HG02798 (cell line): ENCODE measurements around the gene MAGI3.
"Not testable (repeated sequence)": the region's sequence is repeated elsewhere in the genome, so short reads cannot be mapped to it uniquely, and the experiment has no call there.

Experiments
- ATAC-seq: cut with Tn5 transposase; IDR thresholded peaks from one replicate; pipeline ENCODE4 v1.9.1; 2021; ENCODE audit warnings: mild to moderate bottlenecking; ENCODE audit not compliant: unreplicated experiment, poor library complexity

MAGI3 gene

DNA sequence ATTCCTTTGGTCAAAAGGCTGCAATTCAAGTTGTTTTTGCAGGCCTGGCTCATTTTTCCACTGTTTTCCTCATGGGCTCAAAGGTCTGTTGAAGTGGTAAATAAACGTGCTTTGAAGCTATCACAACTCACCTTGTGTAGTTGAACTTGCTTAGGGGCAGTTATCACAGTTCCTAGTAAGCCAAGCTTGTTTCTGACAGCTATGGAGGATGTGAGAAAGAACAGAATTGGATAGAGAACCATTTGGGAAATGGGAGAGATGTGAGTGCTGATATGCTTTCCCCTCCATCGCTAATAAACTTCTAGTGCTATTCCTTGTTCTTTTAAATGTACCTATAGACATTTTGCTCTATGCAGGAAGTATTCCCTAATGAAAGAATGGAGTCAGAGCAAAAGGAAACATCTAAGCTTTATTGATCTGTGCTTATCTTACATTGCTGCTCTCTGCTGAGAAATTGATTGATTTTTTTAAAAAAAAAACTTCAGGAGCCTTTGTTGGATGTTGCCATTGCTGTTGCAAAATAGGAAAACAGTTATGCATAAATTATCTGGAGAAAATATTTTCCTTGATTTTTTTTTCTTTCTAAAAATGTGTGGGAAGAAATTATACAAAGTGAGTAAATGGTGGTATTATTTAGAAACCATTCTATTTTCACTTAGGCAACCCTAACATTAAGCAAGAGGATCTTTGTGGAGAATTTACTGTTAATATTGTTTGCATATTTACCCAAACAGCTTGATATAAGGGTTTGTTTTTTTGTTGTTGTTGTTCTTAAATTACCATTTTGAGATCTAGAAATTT is 118.2 kb downstream of the MAGI3 start:
- no peak for ATAC-seq

DNA sequence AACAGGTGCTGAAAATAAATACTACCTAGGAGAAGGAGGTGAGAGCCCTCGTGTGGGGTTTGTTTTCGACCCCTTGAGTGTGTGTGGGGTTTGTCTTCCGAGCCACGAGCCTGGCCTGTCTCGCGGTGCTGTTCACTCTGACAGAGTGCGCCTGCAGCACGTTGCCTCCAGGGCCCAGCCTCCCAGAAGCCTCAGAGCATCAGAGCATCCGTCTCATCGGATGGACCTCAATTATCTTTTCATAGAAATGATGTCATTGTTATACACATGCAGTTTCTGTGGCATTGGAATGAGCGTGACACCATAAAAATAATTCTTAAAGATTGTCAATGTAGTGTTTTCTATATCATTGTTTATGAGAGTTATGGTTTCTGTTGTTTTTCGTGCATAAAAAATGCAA is 119.5 kb downstream of the MAGI3 start:
- not testable (repeated sequence) for ATAC-seq

DNA sequence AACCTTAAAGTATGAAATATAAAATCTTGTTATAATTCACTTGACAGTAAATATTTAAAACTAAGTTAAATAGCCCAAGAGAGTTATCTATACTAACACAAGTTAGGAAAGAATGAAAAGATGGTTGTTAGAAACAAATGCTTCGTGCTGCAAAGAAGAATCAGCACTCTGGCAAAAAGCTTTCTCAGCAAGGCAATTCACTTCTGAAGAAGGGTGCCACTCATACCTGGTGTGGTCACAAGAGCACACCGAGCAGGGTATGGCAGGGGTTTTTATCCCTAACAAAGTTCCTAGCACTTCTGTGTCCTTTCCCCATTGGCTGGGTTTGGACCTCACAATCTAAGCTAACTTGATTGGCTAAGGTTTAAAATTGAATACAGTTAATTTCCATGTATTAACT is 121.0 kb downstream of the MAGI3 start:
- no peak for ATAC-seq

DNA sequence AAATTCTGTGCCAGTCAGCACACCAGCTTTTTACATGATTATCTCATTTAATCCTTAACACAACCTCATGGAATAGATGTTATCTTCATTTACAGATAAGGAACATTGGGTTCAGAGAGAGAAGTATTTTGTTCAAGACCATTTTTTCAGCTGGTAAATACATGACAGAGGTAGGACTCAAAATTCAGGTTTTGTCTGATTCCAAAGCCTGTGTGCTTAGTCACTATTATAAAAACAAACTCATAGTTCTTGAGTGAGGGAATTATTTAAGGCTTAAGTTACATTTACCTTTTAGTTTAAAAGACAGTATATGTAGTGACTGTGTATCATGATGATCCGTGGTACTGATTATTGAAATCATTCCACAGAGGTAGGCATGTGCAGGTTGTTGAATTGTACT is 125.2 kb downstream of the MAGI3 start:
- ATAC-seq, result no peak

DNA sequence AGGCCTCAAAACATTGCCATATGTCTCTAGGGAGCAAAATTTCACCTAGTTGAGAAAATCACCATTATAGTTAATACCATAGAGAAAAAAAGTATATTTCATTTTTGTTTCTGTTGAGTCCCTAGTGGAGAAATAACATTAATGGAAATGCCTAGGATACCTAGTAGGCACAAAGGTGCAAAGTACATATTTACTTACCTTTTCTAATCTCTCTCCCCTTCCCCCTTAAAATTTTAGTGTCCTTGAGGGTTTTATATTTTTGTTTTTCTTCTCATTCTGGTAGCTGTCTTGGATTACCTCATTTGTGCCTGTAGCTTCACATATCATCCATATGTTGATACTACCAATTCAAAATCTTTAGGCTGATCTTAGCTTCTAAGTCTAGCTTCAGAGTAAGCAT is 127.0 kb downstream of the MAGI3 start:
- ATAC-seq, result no peak

DNA sequence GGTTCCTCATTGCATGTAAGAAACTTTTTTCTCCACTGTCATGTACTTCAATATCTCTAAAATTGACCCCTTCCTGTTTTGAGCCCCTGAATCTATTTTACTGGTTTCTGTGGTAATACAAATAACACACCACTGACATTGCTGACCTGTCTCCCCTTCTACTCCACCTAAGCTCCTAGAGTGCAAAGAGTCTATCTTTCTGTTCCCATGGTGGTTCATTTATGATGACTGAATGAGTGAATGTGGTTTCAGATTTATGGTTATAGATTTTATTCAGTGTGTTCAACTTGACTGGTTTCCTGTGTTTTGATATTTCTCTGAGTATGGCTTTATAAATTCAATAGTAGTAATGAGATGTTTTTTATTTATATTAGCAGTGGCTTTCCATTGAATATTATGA is 127.7 kb downstream of the MAGI3 start:
- no peak for ATAC-seq

DNA sequence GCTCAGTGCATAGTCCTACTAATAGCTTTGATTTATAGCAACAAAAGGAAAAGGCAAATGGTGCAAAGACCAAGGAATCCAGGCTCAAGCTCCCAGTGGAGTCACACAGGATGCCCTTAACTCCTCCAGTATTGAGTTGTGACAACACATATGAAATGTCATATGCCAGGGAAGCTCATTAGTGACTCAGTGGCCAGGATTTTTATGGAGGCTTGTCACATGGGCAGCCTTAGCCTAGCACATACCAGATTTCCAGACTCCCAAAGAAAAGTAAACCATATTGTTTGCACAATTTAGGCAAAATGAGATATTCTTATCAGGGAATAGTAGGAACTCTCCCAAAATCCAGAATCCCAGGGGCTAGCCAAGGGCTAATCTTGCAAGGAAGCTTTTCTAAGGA is 129.2 kb downstream of the MAGI3 start:
- no peak for ATAC-seq

DNA sequence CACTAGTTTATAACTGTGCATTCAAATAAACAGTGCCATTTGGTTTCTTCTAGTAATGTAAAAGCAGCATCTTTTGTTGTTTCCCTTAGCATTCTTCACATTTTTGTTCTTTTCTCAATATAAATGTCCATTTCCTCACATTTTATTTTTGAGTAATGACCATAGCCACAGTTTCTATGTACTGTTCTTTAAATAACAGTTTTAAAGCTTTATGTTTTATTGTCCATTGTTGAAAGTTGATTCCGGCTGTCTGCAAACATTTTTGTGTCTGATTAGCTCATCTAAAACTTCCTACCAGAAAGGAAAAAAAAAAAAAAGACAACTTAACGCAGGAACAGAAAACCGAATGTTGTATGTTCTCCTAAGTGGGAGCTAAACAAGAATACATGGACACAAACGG is 139.7 kb downstream of the MAGI3 start:
- no peak for ATAC-seq

DNA sequence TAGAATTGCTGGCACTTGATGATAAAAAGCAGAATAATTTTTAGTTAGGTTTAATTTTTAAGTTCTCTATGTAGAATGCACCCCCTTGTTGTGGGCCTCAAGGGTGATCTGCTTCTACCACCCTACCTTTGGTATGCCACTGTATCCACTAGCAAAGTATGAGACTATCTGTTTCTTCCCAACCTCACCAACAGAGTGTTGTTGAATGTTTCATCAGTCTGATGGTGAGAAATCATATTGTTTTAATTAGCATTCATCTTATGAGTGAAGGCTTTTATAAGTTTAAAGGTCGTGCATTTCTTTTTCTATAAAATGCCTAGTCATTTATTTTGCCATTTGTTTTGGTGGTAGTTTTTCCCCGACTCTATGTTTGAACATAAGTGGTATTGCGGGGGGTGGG is 141.0 kb downstream of the MAGI3 start:
- no peak for ATAC-seq

DNA sequence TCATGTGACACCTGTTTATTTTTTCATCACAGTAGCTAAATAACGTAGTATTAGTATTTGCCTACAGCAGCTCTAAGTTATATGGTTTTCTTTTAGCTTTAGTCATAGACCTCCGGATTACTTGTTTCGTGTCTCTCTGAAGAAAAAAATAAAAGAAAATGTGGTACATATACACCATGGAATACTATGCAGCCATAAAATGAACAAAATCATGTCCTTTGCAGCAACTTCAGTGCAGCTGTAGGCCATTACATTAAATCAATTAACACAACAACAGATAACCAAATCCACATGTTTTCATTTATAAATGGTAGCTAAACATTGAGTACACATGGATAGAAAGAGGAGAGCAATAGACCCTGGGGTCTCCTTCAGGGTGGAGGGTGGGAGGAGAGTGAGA is 142.7 kb downstream of the MAGI3 start:
- ATAC-seq, result no peak

DNA sequence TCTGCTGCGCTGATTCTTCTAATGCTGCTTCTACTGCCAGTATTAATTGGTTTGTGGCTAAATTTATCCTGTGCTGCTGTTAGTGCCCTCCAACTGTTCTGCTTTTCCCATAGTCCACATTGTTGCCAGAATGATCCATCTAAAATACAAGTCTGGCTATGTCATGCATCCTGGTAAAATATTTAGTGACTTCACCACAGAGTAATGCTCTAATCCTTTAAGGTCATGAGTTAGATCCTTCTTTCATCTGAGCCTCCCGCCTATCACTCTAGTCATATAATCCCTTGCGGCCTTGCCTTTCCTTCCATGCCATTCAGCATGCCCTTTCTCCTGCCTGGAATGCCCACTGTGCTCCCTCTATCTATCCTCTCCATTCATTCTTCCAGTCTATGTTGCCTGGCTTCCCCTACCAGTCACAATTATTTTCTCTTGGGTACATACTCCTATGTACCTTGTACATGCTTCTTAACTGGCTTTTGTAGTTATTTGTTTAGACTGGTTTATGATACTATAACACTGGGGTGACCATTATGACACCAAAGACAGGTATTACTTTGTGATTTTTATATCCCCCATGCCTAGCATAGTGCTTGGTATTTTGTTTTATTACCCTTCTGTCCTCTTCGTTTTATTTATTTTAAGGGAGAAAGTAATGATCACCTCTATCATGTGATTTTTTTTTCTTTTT is 144.0 kb downstream of the MAGI3 start:
- ATAC-seq, result no peak

DNA sequence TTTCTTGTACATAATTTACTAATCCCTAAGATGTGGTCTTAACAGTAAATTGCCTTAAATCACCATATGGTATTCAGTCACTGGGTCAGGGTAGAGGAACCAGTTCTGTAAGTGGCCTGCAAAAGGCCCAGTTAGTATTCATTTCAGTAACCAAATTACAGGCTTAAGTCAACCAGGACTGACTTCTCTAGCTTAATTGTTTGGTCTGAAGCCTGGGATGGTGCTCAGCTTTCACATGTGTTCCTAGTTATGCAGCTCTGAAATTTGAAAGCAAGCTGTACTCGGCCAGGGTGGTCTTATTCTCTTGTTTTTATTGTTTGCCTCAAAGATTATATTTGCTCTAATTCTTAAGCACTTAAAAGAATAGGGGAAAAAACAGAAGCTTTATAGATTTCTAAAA is 144.6 kb downstream of the MAGI3 start:
- no peak for ATAC-seq

DNA sequence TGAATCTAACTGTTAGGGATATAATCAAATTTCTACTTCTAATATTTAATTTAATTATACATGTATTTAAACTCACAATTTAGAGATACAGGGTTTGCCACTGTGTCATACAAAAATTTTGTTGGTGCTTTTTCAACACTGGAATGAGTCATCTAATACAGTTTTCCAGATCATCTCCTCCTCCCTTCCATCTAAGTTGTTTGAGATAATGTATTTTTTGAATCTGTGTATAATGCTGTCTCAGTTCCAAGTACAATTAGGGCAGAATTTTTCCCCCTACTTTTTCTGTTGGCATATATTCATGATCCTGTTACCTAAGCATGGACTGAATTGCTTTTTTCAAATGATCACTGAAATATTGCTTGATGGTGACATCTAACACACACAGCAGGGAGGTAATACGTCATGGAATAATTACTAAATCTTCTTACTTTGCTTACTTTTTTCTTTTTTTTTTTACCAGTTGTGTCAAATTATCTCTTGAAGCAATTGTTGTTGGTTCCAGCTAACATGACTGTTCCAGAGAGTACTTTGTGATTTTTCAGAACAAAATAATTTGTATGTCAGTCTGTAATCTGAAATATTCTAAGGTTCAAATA is 146.0 kb downstream of the MAGI3 start:
- no peak for ATAC-seq

DNA sequence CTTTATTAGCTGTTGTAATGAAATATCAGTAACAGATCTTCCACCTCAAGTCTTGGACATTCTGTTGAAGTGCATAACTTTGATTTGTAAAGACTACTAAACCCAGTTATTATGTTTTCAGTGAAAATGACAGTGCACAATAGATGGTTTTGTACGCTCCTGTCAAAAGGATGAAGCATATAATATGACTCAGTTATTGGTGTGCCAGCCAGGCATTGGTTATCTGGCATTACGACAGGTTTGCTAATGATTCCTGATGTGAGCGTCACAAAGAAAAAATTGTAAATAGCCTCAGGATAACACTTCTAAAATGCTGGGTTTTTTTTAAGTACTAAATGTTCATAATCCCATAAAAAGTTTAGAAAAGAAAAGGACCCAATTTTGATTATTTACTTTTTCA is 147.9 kb downstream of the MAGI3 start:
- no peak for ATAC-seq

DNA sequence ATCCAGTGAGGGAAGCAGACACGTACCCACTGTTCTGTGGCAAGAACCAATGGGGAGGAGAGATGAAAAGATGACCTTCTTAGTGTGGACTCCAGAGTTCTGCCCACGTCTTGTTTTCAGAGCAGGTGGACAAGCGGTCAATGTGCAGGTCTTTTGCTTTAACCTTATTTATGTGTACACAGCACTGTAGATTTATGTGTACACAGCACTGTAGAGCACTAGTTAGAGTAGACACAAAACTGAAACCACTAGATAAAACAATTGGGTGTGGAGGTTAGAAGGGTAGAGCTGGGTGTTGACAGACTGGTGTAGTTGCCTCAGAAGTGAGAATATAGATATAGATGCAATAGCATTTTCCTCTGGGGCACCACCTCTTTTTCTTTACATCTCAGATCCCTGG is 150.0 kb downstream of the MAGI3 start:
- ATAC-seq, result no peak

DNA sequence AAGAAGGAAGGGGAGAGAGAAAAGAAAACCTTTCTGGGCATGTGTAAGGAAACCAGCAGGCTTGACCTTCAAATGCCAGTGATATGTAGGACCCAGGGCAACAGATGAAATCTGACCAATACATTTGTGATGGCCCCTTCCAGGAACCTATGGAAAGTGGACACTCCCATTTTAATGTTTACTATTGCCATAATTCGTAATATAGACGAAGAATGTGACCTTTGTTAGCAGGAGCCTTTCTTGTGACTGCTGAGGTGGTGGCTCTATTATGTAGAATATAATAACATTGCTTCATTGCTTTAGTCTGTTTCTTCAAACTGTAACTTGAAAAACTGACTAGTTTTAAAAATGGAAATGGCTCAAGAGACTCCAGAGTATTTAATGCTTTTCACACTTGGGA is 150.8 kb downstream of the MAGI3 start:
- ATAC-seq, result no peak

DNA sequence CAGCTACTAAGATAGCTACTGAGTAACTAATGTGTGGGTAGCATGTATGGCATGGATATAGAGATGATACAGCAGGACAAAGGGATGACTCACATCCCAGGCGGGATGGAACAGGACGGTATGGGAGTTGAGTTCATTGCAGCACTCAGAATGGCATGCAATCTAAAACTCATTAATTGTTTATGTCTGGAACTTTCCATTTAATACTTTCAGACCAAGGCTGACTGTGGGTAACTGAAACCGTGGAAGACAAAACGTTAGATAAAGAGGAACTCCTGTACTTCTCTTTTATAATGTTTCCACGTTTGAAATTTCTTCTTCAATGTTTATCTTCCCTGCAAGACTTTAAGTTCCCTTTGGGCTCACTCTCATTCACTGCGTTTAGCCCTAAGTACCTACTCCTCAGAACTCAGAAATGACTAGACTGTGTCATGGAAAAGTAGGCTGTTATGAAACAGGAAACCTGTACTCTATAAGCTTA is 151.9 kb downstream of the MAGI3 start:
- ATAC-seq, result no peak

DNA sequence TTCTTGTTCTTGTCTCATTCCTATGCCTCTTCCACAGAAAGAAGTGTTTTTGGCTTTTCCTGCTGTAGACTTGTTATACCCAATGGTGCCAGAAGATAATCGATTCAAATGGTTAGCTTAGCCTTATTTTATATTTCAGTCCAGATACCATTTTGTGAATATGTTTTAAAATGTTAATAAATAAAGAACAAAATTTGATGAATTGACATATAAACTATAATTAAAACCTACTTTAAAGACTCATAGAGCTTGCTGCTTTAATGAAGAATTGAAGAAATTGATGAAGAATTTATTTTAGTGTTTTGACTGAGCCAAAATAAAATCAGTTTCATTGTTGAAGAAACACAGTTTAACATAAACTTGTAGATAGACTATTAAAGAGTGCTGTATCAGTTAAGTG is 152.8 kb downstream of the MAGI3 start:
- ATAC-seq, result no peak

DNA sequence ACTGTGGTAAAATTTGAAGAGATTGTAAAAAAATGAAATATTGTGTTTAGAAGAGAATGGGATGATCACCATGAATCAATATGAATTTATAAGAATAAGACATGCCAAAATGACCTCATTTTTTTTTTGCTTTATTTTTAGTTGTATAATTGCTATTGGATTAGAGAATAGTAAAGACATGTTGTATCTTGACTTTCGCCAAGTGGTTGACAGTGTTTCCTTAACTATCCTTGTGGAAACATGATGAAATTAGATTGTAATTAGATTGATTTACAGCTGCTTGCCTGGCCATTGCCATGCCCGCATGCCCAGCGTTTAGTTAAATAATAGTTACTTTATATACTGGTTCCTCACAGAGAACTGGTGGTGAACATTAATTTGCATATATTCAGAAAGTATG is 154.9 kb downstream of the MAGI3 start:
- no peak for ATAC-seq

DNA sequence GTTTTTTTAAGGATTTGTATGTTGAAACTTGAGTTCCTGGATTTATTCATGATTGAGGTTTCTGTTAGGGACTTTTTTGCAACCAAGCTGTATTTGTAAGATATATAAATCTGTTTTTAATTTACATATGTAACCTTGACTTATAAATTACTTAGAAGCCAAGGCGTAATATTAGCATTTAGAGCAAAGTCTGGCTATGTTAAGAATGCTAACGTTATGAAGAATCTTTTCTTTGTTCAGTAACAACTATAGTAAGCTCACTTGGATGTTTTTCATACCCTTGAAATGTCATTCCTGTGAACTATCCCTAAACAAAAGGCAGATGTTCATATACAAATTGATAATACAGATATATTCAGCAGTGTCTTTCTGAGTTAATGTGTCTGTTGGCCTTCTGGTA is 155.3 kb downstream of the MAGI3 start:
- no peak for ATAC-seq

DNA sequence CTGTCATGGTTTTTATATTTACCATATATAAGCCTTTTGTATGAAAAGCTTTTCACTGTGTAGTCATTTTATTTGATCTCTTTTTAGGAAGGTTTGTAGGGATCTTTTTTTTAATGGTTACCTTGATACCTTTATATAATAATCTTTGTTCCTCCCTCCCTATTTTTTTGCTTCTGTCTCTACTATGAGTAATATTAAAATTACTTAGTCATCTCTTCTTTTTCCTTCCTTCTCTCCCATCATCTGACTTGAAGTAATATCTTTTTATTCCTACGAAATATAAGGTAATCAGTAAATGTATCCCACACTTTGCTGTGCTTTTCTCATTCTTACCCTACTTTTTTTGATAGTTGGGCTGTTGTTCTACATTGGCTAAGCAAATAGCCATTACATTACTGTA is 161.4 kb downstream of the MAGI3 start:
- no peak for ATAC-seq

DNA sequence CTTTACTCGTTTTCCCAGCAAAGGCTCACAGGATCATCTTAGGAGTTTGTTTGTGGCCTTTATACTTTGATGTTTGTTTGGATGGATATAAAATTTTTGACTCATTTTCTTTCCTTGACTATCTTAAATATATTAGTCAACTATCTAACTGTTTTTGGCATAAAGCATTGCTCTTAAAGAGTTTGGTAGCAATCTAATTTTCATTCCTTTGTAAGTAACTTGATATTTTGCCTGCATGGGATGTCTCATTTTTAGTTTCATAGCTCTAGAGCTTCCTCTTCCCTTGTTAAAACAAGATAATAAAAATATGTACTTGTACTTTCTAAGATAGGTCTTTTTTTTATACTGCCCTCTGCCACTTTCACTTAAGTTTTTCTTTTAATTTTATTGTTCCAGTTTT is 161.9 kb downstream of the MAGI3 start:
- no peak for ATAC-seq
